ENCODE measurements around the gene C14orf119. TPM values are rescaled to one million over a fixed set of nuclear protein-coding genes. Genes with fewer than 3 reads are reported as not detected.

Gene C14orf119
- total and polyA plus RNA-seq, 7 experiments from 2014 or later = 6.0 to 169 (median 45.0) TPM

GRCh38 chr14:23137192-23137812, 42.0 kb downstream of the C14orf119 start:
- Histone ChIP-seq H3K27me3 (ENCODE audit: control insufficient read depth in 2 of 2, insufficient read depth in 2 of 2, low read length in 2 of 2) (no peaks in the 10 kb centered on the region), H3K36me3 (ENCODE audit: control insufficient read depth in 2 of 3, insufficient read depth in 3 of 3, low read length in 3 of 3) (no peaks in the 10 kb centered on the region), H3K4me1 (ENCODE audit: control insufficient read depth in 2 of 2, insufficient read depth in 2 of 2, low read length in 2 of 2) (no peaks in the 10 kb centered on the region), H3K4me3 (ENCODE audit: low read length) (no peak overlapping the region), H3K9me3 (ENCODE audit: control insufficient read depth in 2 of 3, low read length in 3 of 3) (no peaks in the 10 kb centered on the region), H3K27ac (ENCODE audit: low read depth, low read length) (no peak overlapping the region)
- ATAC-seq = no peak
- ChIA-PET POLR2A (no interaction called here), CTCF (interaction anchor here (0.7 kb wide), 1 partner anchor 794 kb away, joined by 3 read pairs; no protein-coding TSS in a partner anchor)
- Mint-ChIP-seq H3K27ac (no peak overlapping the region), H3K4me3 (no peak overlapping the region), H3K4me1 (peaks cover 0 to 4% (median 0%) of the 10 kb centered on the region in 7 donors), H3K9me3 (no peaks in the 10 kb centered on the region), H3K27me3 (peaks cover 0 to 10% (median 0%) of the 10 kb centered on the region in 5 donors), H3K36me3 (no peaks in the 10 kb centered on the region)
- intact Hi-C loops (cut with micrococcal nuclease) = no loop called here
- no peak for DNase-seq

DNA sequence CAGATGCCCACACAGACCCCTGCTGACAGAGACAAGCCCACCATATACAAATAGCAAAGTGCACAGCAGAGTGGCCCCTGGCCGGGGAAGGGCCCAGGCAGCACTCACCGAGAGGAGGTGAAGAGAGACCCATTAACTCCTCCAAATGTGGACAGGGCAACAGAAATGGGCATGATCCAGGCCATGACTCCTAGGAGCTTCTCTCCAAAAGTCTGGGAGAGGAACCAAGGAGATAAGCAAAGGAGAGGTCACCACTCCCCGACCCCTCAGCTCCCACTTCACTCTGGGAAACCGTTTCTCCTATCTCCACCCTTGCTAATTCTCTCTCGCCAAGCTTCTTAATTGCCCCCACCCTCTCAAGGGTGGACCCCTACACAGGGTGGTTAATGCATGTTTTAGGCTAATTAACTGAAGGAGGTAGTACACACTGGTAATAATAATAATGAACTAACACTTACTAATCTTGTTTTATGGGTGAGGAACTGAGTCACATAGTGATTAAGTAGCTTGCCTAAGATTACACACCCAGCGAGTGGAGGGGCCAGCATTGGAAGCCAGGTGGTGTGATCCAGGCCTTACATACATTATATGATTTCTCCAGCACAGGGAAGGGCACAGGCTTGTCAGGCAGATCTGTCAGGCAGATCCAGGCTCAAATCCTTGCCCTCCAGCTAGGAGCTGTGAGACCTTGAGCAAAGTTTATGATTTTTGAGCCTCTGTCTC, 42.7 kb downstream of the C14orf119 start:
- ATAC-seq = no peak

DNA sequence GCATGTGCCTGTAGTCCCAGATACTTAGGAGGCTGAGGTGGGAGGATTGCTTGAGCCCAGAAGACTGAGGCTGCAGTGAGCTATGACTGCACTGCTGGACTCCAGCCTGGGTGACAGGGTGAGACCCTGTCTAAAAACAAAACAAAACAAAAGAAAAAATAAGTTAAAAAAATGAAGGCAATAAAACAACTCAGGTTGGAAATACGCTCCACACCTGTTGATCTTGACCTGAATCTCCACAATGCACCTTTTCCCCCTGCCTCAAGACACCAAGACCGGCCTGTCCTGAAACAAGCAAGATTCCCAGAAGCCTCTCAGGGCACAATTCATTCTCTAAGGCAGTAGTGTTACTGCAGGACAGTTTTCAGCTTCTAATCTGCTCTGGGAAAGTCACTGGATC, 44.6 kb downstream of the C14orf119 start:
- no peak overlapping the region for H3K27ac Mint-ChIP-seq
- ChIA-PET POLR2A (no interaction called here), CTCF (no interaction called here)
- no peaks in the 10 kb centered on the region for H3K36me3 Mint-ChIP-seq
- intact Hi-C loops (cut with micrococcal nuclease) = no loop called here
- no peaks in the 10 kb centered on the region for H3K36me3 ChIP-seq (ENCODE audit: control insufficient read depth in 2 of 3, insufficient read depth in 3 of 3, low read length in 3 of 3)
- no peaks in the 10 kb centered on the region for H3K9me3 ChIP-seq (ENCODE audit: control insufficient read depth in 2 of 3, low read length in 3 of 3)
- no peaks in the 10 kb centered on the region for H3K9me3 Mint-ChIP-seq
- ATAC-seq (no peak), DNase-seq (no peak)
- H3K4me1 ChIP-seq (ENCODE audit: control insufficient read depth in 2 of 2, insufficient read depth in 2 of 2, low read length in 2 of 2) = no peaks in the 10 kb centered on the region
- H3K27me3 ChIP-seq (ENCODE audit: control insufficient read depth in 2 of 2, insufficient read depth in 2 of 2, low read length in 2 of 2) = no peaks in the 10 kb centered on the region
- no peak overlapping the region for H3K27ac ChIP-seq (ENCODE audit: low read depth, low read length)
- no peak overlapping the region for H3K4me3 Mint-ChIP-seq
- H3K4me1 Mint-ChIP-seq = peaks cover 0 to 4% (median 0%) of the 10 kb centered on the region in 7 donors
- H3K27me3 Mint-ChIP-seq = peaks cover 0 to 18% (median 0%) of the 10 kb centered on the region in 5 donors
- no peak overlapping the region for H3K4me3 ChIP-seq (ENCODE audit: low read length)

More for the DNA sequence above, 42.7 kb downstream of the C14orf119 start:
- Mint-ChIP-seq H3K4me3 (no peak overlapping the region), H3K27me3 (peaks cover 0 to 10% (median 0%) of the 10 kb centered on the region in 5 donors), H3K36me3 (no peaks in the 10 kb centered on the region), H3K9me3 (no peaks in the 10 kb centered on the region), H3K4me1 (peaks cover 0 to 4% (median 0%) of the 10 kb centered on the region in 7 donors), H3K27ac (no peak overlapping the region)
- Histone ChIP-seq H3K27me3 (ENCODE audit: control insufficient read depth in 2 of 2, insufficient read depth in 2 of 2, low read length in 2 of 2) (no peaks in the 10 kb centered on the region), H3K36me3 (ENCODE audit: control insufficient read depth in 2 of 3, insufficient read depth in 3 of 3, low read length in 3 of 3) (no peaks in the 10 kb centered on the region), H3K4me3 (ENCODE audit: low read length) (no peak overlapping the region), H3K9me3 (ENCODE audit: control insufficient read depth in 2 of 3, low read length in 3 of 3) (no peaks in the 10 kb centered on the region), H3K27ac (ENCODE audit: low read depth, low read length) (no peak overlapping the region), H3K4me1 (ENCODE audit: control insufficient read depth in 2 of 2, insufficient read depth in 2 of 2, low read length in 2 of 2) (no peaks in the 10 kb centered on the region)
- CTCF ChIA-PET = interaction anchor here (0.7 kb wide), 1 partner anchor 793 kb away, joined by 3 read pairs; no protein-coding TSS in a partner anchor
- intact Hi-C loops (cut with micrococcal nuclease) = no loop called here
- POLR2A ChIA-PET = no interaction called here
- DNase-seq = no peak

DNA sequence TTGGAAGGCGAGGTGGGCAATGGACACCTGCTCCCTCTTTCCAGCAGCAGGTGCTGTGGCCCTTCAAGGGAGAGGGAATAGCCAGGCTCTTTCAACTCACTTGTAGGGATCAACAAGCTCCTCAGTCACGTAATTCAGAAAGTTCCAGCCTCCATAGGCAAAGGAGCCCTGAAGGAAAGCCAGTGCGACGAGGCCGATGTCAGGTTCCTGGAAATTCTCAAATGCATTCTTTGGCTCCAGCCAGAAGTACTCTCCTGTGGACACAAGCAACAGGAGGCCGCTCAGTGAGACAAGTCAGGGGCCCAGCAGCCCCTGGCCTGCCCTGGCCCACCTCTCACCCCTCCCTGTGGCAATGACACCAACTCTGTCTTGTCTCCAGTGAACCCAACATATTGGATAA, 45.1 kb downstream of the C14orf119 start:
- Histone ChIP-seq H3K4me1 (ENCODE audit: control insufficient read depth in 2 of 2, insufficient read depth in 2 of 2, low read length in 2 of 2) (no peaks in the 10 kb centered on the region), H3K4me3 (ENCODE audit: low read length) (no peak overlapping the region), H3K9me3 (ENCODE audit: control insufficient read depth in 2 of 3, low read length in 3 of 3) (no peaks in the 10 kb centered on the region), H3K27me3 (ENCODE audit: control insufficient read depth in 2 of 2, insufficient read depth in 2 of 2, low read length in 2 of 2) (no peaks in the 10 kb centered on the region), H3K27ac (ENCODE audit: low read depth, low read length) (no peak overlapping the region), H3K36me3 (ENCODE audit: control insufficient read depth in 2 of 3, insufficient read depth in 3 of 3, low read length in 3 of 3) (no peaks in the 10 kb centered on the region)
- DNase-seq (no peak), ATAC-seq (no peak)
- Mint-ChIP-seq H3K4me1 (peaks cover 0 to 4% (median 0%) of the 10 kb centered on the region in 7 donors), H3K9me3 (no peaks in the 10 kb centered on the region), H3K4me3 (no peak overlapping the region), H3K36me3 (no peaks in the 10 kb centered on the region), H3K27ac (no peak overlapping the region), H3K27me3 (peaks cover 0 to 18% (median 0%) of the 10 kb centered on the region in 5 donors)
- intact Hi-C loops (cut with micrococcal nuclease) = no loop called here
- CTCF ChIA-PET = no interaction called here
- POLR2A ChIA-PET = no interaction called here

- POLR2A ChIA-PET = no interaction called here
- CTCF ChIA-PET = interaction anchor here (1.7 kb wide), 1 partner anchor 22 kb away, joined by 9 read pairs; no protein-coding TSS in a partner anchor
Measured at GRCh38 chr14:23141706-23142444, 46.6 kb downstream of the C14orf119 start.

GRCh38 chr14:23142826-23143225, 47.5 kb downstream of the C14orf119 start:
- Mint-ChIP-seq H3K4me1 (peaks cover 0 to 6% (median 0%) of the 10 kb centered on the region in 7 donors), H3K9me3 (no peaks in the 10 kb centered on the region), H3K27ac (no peak overlapping the region), H3K36me3 (peaks cover 0 to 4% (median 0%) of the 10 kb centered on the region in 5 donors), H3K27me3 (peaks cover 0 to 18% (median 6%) of the 10 kb centered on the region in 5 donors), H3K4me3 (no peak overlapping the region)
- DNase-seq (no peak), ATAC-seq (no peak)
- Histone ChIP-seq H3K36me3 (ENCODE audit: control insufficient read depth in 2 of 3, insufficient read depth in 3 of 3, low read length in 3 of 3) (no peaks in the 10 kb centered on the region), H3K9me3 (ENCODE audit: control insufficient read depth in 2 of 3, low read length in 3 of 3) (no peaks in the 10 kb centered on the region), H3K4me1 (ENCODE audit: control insufficient read depth in 2 of 2, insufficient read depth in 2 of 2, low read length in 2 of 2) (no peaks in the 10 kb centered on the region), H3K27ac (ENCODE audit: low read depth, low read length) (no peak overlapping the region), H3K27me3 (ENCODE audit: control insufficient read depth in 2 of 2, insufficient read depth in 2 of 2, low read length in 2 of 2) (no peaks in the 10 kb centered on the region), H3K4me3 (ENCODE audit: low read length) (no peak overlapping the region)
- intact Hi-C loops (cut with micrococcal nuclease) = no loop called here
- CTCF ChIA-PET = interaction anchor here (0.5 to 1.7 kb wide), 2 partner anchors 23 to 44 kb away, joined by 3 to 9 read pairs; no protein-coding TSS in a partner anchor
- POLR2A ChIA-PET = no interaction called here

More at GRCh38 chr14:23141706-23142444, 46.6 kb downstream of the C14orf119 start:
- H3K4me1 ChIP-seq (ENCODE audit: control insufficient read depth in 2 of 2, insufficient read depth in 2 of 2, low read length in 2 of 2) = no peaks in the 10 kb centered on the region
- no peaks in the 10 kb centered on the region for H3K27me3 ChIP-seq (ENCODE audit: control insufficient read depth in 2 of 2, insufficient read depth in 2 of 2, low read length in 2 of 2)
- Mint-ChIP-seq H3K27ac (no peak overlapping the region), H3K4me1 (peaks cover 0 to 4% (median 0%) of the 10 kb centered on the region in 7 donors), H3K36me3 (peaks cover 0 to 3% (median 0%) of the 10 kb centered on the region in 5 donors), H3K4me3 (no peak overlapping the region), H3K9me3 (no peaks in the 10 kb centered on the region), H3K27me3 (peaks cover 0 to 18% (median 6%) of the 10 kb centered on the region in 5 donors)
- no peaks in the 10 kb centered on the region for H3K36me3 ChIP-seq (ENCODE audit: control insufficient read depth in 2 of 3, insufficient read depth in 3 of 3, low read length in 3 of 3)
- no peak overlapping the region for H3K27ac ChIP-seq (ENCODE audit: low read depth, low read length)
- no peak overlapping the region for H3K4me3 ChIP-seq (ENCODE audit: low read length)
- ATAC-seq (no peak), DNase-seq (no peak)
- no peaks in the 10 kb centered on the region for H3K9me3 ChIP-seq (ENCODE audit: control insufficient read depth in 2 of 3, low read length in 3 of 3)
- intact Hi-C loops (cut with micrococcal nuclease) = no loop called here
